GM13976 (cell line): Measurements from ENCODE around the gene PTPN23.

ENCODE experiments used
- DNase-seq: peaks from one replicate; pipeline ENCODE4 v3.0.0; 2012; ENCODE audit warnings: low spot score
- CTCF ChIP-seq: IDR thresholded peaks from 2 replicates; pipeline ENCODE4 v1.5.1; 2012; ENCODE audit warnings: borderline replicate concordance, mild to moderate bottlenecking; ENCODE audit not compliant: insufficient read depth; ENCODE audit errors: extremely low read depth, missing control alignments, control extremely low read depth
- in situ Hi-C: fragments of 300-500 bp; cut with MboI; formaldehyde crosslinking; loops from one replicate; pipeline ENCODE4 v1.12.0; 2022; ENCODE audit warnings: low sequenced_read_pairs, mixed read lengths, inconsistent platforms; ENCODE audit not compliant: unreplicated experiment

Gene PTPN23

GRCh38 chr3:47379411-47379899 is 1.4 kb upstream of the PTPN23 start:
- no peak for TF ChIP-seq CTCF
- in situ Hi-C loops: no loop called here
- no peak for DNase-seq

GRCh38 chr3:47380026-47380600 is 708 bp upstream of the PTPN23 start:
- DNase-seq: no peak
- in situ Hi-C loops: no loop called here
- no peak for TF ChIP-seq CTCF

GRCh38 chr3:47381317-47382157 is 716 bp downstream of the PTPN23 start:
- DNase-seq: peak; percentile 92
- no peak for TF ChIP-seq CTCF
- in situ Hi-C loops: no loop called here

- in situ Hi-C loops: no loop called here
- TF ChIP-seq CTCF: no peak
- no peak for DNase-seq
Observed at GRCh38 chr3:47384425-47384824, 3.6 kb downstream of the PTPN23 start.

- TF ChIP-seq CTCF: no peak
- in situ Hi-C loops: no loop called here
- DNase-seq: no peak
Observed at GRCh38 chr3:47385007-47385406, 4.2 kb downstream of the PTPN23 start.

- TF ChIP-seq CTCF: no peak
- no peak for DNase-seq
- in situ Hi-C loops: no loop called here
Observed at GRCh38 chr3:47385796-47386195, 5.0 kb downstream of the PTPN23 start.
